Endothelial cell of umbilical vein (primary cell): ENCODE measurements around the gene SLC26A11.

Experiments used
- CTCF ChIP-seq, 2 donors: IDR thresholded peaks; 1 replicate in 1 of 2; 2 replicates in 1 of 2; pipeline ENCODE4 v1.5.1; 2011; ENCODE audit warnings: low read length in 2 of 2, mild to moderate bottlenecking in 2 of 2, moderate library complexity in 2 of 2, control low read depth in 1 of 2, inconsistent platforms in 1 of 2, low read depth in 1 of 2; ENCODE audit not compliant: insufficient read depth in 1 of 2; ENCODE audit errors: extremely low read depth in 1 of 2
- EZH2 ChIP-seq: IDR thresholded peaks from 2 replicates; pipeline ENCODE4 v1.6.1; 2012; ENCODE audit warnings: borderline replicate concordance, low read depth, mild to moderate bottlenecking, moderate library complexity, low read length, inconsistent platforms; ENCODE audit not compliant: severe bottlenecking
- MAX ChIP-seq: IDR thresholded peaks from 2 replicates; pipeline ENCODE4 v1.6.1; 2011; ENCODE audit not compliant: insufficient read depth, insufficient read length
- MYC ChIP-seq: IDR thresholded peaks from one replicate; pipeline ENCODE4 v1.6.1; 2011; ENCODE audit warnings: mild to moderate bottlenecking, low read depth, low read length
- POLR2A ChIP-seq: IDR thresholded peaks from 2 replicates; pipeline ENCODE4 v1.6.1; 2012; ENCODE audit warnings: low read depth, mild to moderate bottlenecking, control low read depth, low read length
- POLR2AphosphoS5 ChIP-seq: IDR thresholded peaks from 2 replicates; pipeline ENCODE4 v1.6.1; 2012; ENCODE audit warnings: low read depth, mild to moderate bottlenecking, control low read depth, low read length, moderate library complexity; ENCODE audit not compliant: insufficient read depth

- no peak for TF ChIP-seq MAX
- no peak for TF ChIP-seq CTCF (IDR thresholded peaks at IDR 0.05; ENCODE audit: extremely low read depth in 1 of 2, insufficient read depth in 1 of 2, low read depth in 1 of 2, low read length in 2 of 2)
- TF ChIP-seq POLR2A: no peak
- TF ChIP-seq POLR2AphosphoS5: no peak
- no peak for TF ChIP-seq EZH2
- TF ChIP-seq MYC: no peak
These were observed 24.8 kb downstream of the SLC26A11 start for GRCh38 chr17:80244871-80245509.
